SK-N-MC (cell line): ENCODE data around the gene C3orf22.

Experiments
- EZH2 ChIP-seq: fragments of 200-600 bp; sonication (generic); IDR thresholded peaks from one replicate; pipeline ENCODE4 v1.6.1; 2017; ENCODE audit warnings: antibody characterized with exemption
- POLR2AphosphoS5 ChIP-seq: IDR thresholded peaks from 2 replicates; pipeline ENCODE4 v1.6.1; 2012; ENCODE audit warnings: mild to moderate bottlenecking, low read depth, low read length, borderline replicate concordance

DNA sequence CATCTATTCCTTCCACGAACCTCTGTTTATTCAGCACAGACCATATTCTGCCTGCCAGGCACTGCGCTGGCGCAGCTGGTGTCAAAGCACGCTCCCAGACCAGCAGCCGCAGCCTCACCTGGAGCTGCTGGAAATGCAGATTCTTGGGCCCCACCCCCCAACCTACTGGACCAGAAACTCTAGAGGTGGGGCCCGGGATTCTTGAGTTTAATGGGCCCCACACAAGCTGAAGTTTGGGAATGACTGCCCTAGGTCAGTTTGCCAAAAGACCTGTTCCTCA lies 27.7 kb downstream of the C3orf22 start:
- TF ChIP-seq POLR2AphosphoS5 = no peak
- no peak for TF ChIP-seq EZH2
